HCT116 (cell line): ENCODE results near the gene SCN8A. TPM values are rescaled to one million over a fixed set of nuclear protein-coding genes. Genes with fewer than 3 reads are reported as not detected.
"Not testable (repeated sequence)": the region's sequence is repeated elsewhere in the genome, so short reads cannot be mapped to it uniquely, and the experiment has no call there.

ENCODE experiments used
- ATAC-seq: fragments of 200-7000 bp; cut with Tn5 transposase; 2 replicates; pipeline ENCODE4 v1.9.1; 2020; ENCODE audit warnings: mild to moderate bottlenecking, moderate library complexity
- BruUV-seq: library from RNA; stranded (reverse); fragments of 400-500 nt; replicated peaks from 2 replicates; lab custom pipeline; 2021; lab: Mats Ljungman, UMichigan
- CTCF ChIA-PET: fragments of 300-600 bp; sonication (Branson Sonifier 250); formaldehyde crosslinking; loops from one replicate; lab custom pipeline; 2021; ENCODE audit warnings: antibody characterized with exemption; lab: Charles Lee
- POLR2A ChIA-PET: fragments of 300-600, 350-600 bp; sonication (Branson Sonifier 250); formaldehyde crosslinking; loops from one replicate; lab custom pipeline; 2021; ENCODE audit warnings: antibody characterized with exemption; lab: Charles Lee
- RAD21 ChIA-PET, 2 experiments: fragments of 300-600 bp; sonication (Branson Sonifier 250); formaldehyde crosslinking; loops; one replicate each; lab custom pipeline; 2023; ENCODE audit warnings: low total read pairs in 2 of 2; ENCODE audit not compliant: uncharacterized antibody in 2 of 2, unreplicated experiment in 2 of 2, low non-redundant PET in 1 of 2; lab: Charles Lee
- DNase-seq: peaks from one replicate; pipeline ENCODE4 v3.0.0-alpha.2; 2010; ENCODE audit warnings: low read depth, low spot score
- H2AFZ ChIP-seq: fragments of 200-600 bp; shearing (Covaris generic), sonication (generic); 2 replicates; pipeline ENCODE4 v1.6.1; 2017; ENCODE audit warnings: low read depth, mixed run types, mixed read lengths, antibody characterized with exemption, low read length; ENCODE audit not compliant: poor library complexity, severe bottlenecking
- H3K27ac ChIP-seq: 2 replicates; pipeline ENCODE4 v1.5.1; 2012; ENCODE audit warnings: low read depth, low read length
- H3K27me3 ChIP-seq: fragments of 200-600 bp; sonication (generic); 2 replicates; pipeline ENCODE4 v1.6.1; 2016; ENCODE audit warnings: mixed run types, low read length, mixed read lengths; ENCODE audit not compliant: insufficient read depth
- H3K36me3 ChIP-seq, 2 experiments: fragments of 200-500 bp in 1 of 2; fragments of 200-600 bp in 1 of 2; sonication (Bioruptor generic) in 1 of 2; sonication (generic) in 1 of 2; 2 replicates each; pipeline versions ENCODE4 v1.5.1 to v1.6.1; 2014 to 2016; ENCODE audit warnings: low read length in 2 of 2, inconsistent platforms in 1 of 2, mixed read lengths in 1 of 2, mixed run types in 1 of 2; ENCODE audit not compliant: insufficient read depth in 2 of 2, control insufficient read depth in 1 of 2
- H3K4me1 ChIP-seq, 2 experiments: fragments of 200-600 bp in 1 of 2; sonication (generic) in 1 of 2; 2 replicates each; pipeline versions ENCODE4 v1.5.1 to v1.6.1; 2012 to 2017; ENCODE audit warnings: low read length in 2 of 2, inconsistent platforms in 1 of 2, mild to moderate bottlenecking in 1 of 2, mixed read lengths in 1 of 2, mixed run types in 1 of 2, moderate library complexity in 1 of 2; ENCODE audit not compliant: insufficient read depth in 2 of 2, control insufficient read depth in 1 of 2
- H3K4me2 ChIP-seq: fragments of 200-600 bp; sonication (generic); 2 replicates; pipeline ENCODE4 v1.6.1; 2017; ENCODE audit warnings: mixed run types, low read length, mixed read lengths
- H3K4me3 ChIP-seq, 2 experiments: fragments of 200-600 bp in 1 of 2; sonication (generic) in 1 of 2; replicated peaks in 1 of 2; 2 replicates each; pipeline ENCODE4 v1.5.1; 2011 to 2016; ENCODE audit warnings: low read length in 2 of 2, control low read depth in 1 of 2, low read depth in 1 of 2, mild to moderate bottlenecking in 1 of 2, mixed read lengths in 1 of 2, mixed run types in 1 of 2
- H3K79me2 ChIP-seq: fragments of 200-600 bp; sonication (generic); 2 replicates; pipeline ENCODE4 v1.6.1; 2017; ENCODE audit warnings: mild to moderate bottlenecking, mixed run types, low read length, moderate library complexity, mixed read lengths; ENCODE audit not compliant: insufficient read depth
- H3K9ac ChIP-seq: fragments of 200-600 bp; sonication (generic); 2 replicates; pipeline ENCODE4 v1.6.1; 2016; ENCODE audit warnings: low read length, mixed read lengths
- H3K9me2 ChIP-seq: fragments of 200-600 bp; sonication (generic), shearing (Covaris generic); 2 replicates; pipeline ENCODE4 v1.6.1; 2017; ENCODE audit warnings: mixed run types, mild to moderate bottlenecking, moderate library complexity; ENCODE audit not compliant: insufficient read depth
- H3K9me3 ChIP-seq, 2 experiments: fragments of 200-500 bp in 1 of 2; fragments of 200-600 bp in 1 of 2; sonication (Bioruptor generic) in 1 of 2; sonication (generic) in 1 of 2; 2 replicates each; pipeline ENCODE4 v1.6.1; 2014 to 2017; ENCODE audit warnings: low read length in 2 of 2, mixed read lengths in 2 of 2, inconsistent platforms in 1 of 2, low read depth in 1 of 2, mild to moderate bottlenecking in 1 of 2, mixed run types in 1 of 2, moderate library complexity in 1 of 2; ENCODE audit not compliant: control insufficient read depth in 1 of 2, insufficient read depth in 1 of 2
- H4K20me1 ChIP-seq: fragments of 200-600 bp; sonication (generic), shearing (Covaris generic); 2 replicates; pipeline ENCODE4 v1.6.1; 2017; ENCODE audit warnings: mixed run types, mild to moderate bottlenecking, moderate library complexity; ENCODE audit not compliant: insufficient read depth
- EZH2 ChIP-seq: fragments of 200-600 bp; sonication (generic); IDR thresholded peaks from 2 replicates; pipeline ENCODE4 v1.6.1; 2017; ENCODE audit warnings: antibody characterized with exemption, mixed run types
- EZH2phosphoT487 ChIP-seq: fragments of 200-600 bp; IDR thresholded peaks from 2 replicates; pipeline ENCODE4 v1.6.1; 2018; ENCODE audit warnings: antibody characterized with exemption, borderline replicate concordance
- FOSL1 ChIP-seq: IDR thresholded peaks from 2 replicates; pipeline ENCODE4 v1.6.1; 2012; ENCODE audit warnings: low read depth
- JUND ChIP-seq: IDR thresholded peaks from 2 replicates; pipeline ENCODE4 v1.6.1; 2012
- MAX ChIP-seq: IDR thresholded peaks from 2 replicates; pipeline ENCODE4 v1.6.1; 2012
- POLR2AphosphoS5 ChIP-seq: IDR thresholded peaks from 2 replicates; pipeline ENCODE4 v1.6.1; 2011; ENCODE audit warnings: mild to moderate bottlenecking, low read depth, low read length, moderate library complexity
- SIN3A ChIP-seq: IDR thresholded peaks from 2 replicates; pipeline ENCODE4 v1.6.1; 2012; ENCODE audit warnings: low read depth
- SP1 ChIP-seq: IDR thresholded peaks from 2 replicates; pipeline ENCODE4 v1.6.1; 2012; ENCODE audit warnings: low read depth
- SRF ChIP-seq: IDR thresholded peaks from 2 replicates; pipeline ENCODE4 v1.6.1; 2012; ENCODE audit warnings: low read depth
- ZBTB33 ChIP-seq: IDR thresholded peaks from 2 replicates; pipeline ENCODE4 v1.6.1; 2011; ENCODE audit warnings: mild to moderate bottlenecking, low read length, moderate library complexity; ENCODE audit not compliant: insufficient replicate concordance; ENCODE audit errors: extremely low read depth
- ZNF274 ChIP-seq: fragments of 200-500 bp; sonication (Bioruptor generic); IDR thresholded peaks from 2 replicates; pipeline ENCODE4 v1.6.1; 2014; ENCODE audit warnings: mild to moderate bottlenecking, low read depth, low read length, inconsistent platforms
- intact Hi-C: fragments of 100-400 bp; cut with micrococcal nuclease; formaldehyde crosslinking; loops from 2 replicates; pipeline ENCODE4 v1.10.0; 2022
- total RNA-seq: library from RNA; stranded (reverse); gene quantifications from one replicate; pipeline ENCODE4 v1.2.1, GENCODE V29; 2021; ENCODE audit not compliant: unreplicated experiment
- TF ChIP-seq, protein P1 (sequence below): IDR thresholded peaks from 2 replicates; pipeline ENCODE4 v1.6.1; 2012

Gene SCN8A
- total RNA-seq, 1 experiment from 2014 or later = 7.1 TPM

- 0 out of 4 replicates have a peak, but pooled peaks cover 0 to 3% of the 10 kb centered on the region in 2 experiments for H3K4me1 ChIP-seq
- no peak for ATAC-seq
- H2AFZ ChIP-seq = no peak overlapping the region
- no TSS peak for BruUV-seq
- H3K36me3 ChIP-seq = no peaks in the 10 kb centered on the region
- H3K9me2 ChIP-seq = no peaks in the 10 kb centered on the region
- intact Hi-C loops = no loop called here
- TF ChIP-seq POLR2AphosphoS5 (no peak), MAX (no peak), SP1 (no peak), EZH2 (no peak), EZH2phosphoT487 (no peak), SIN3A (no peak), SRF (no peak), JUND (no peak), ZNF274 (no peak), ZBTB33 (no peak), FOSL1 (no peak)
- TF ChIP-seq, protein P1, sequence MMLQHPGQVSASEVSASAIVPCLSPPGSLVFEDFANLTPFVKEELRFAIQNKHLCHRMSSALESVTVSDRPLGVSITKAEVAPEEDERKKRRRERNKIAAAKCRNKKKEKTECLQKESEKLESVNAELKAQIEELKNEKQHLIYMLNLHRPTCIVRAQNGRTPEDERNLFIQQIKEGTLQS = no peak
- TF ChIP-seq, all 23 proteins: peak for 0
- H3K4me3 ChIP-seq = no peak overlapping the region
- no peaks in the 10 kb centered on the region for H4K20me1 ChIP-seq
- H3K9me3 ChIP-seq = no peaks in the 10 kb centered on the region
- ChIA-PET CTCF (no interaction called here), RAD21 (no interaction called here), POLR2A (no interaction called here)
- DNase-seq = no peak
- 0 out of 2 replicates have a peak, but pooled peaks cover 4% of the 10 kb centered on the region for H3K79me2 ChIP-seq
- no peak overlapping the region for H3K9ac ChIP-seq
- H3K4me2 ChIP-seq = no peak overlapping the region
- no peaks in the 10 kb centered on the region for H3K27me3 ChIP-seq
- no peak overlapping the region for H3K27ac ChIP-seq
Observed at GRCh38 chr12:51601241-51601640, 10.2 kb downstream of the SCN8A start.

- H3K9me3 ChIP-seq, RAD21 ChIA-PET, ATAC-seq, H3K4me3 ChIP-seq, H3K27ac ChIP-seq, H3K4me2 ChIP-seq, POLR2A ChIA-PET, H3K4me1 ChIP-seq, H4K20me1 ChIP-seq, BruUV-seq, DNase-seq, CTCF ChIA-PET, H3K36me3 ChIP-seq, intact Hi-C loops, H3K79me2 ChIP-seq, H3K27me3 ChIP-seq, H3K9ac ChIP-seq, H2AFZ ChIP-seq, H3K9me2 ChIP-seq: not testable (repeated sequence)
Observed at GRCh38 chr12:51605896-51606295, 14.9 kb downstream of the SCN8A start.

- H3K9me2 ChIP-seq, H3K4me3 ChIP-seq, ATAC-seq, CTCF ChIA-PET, H4K20me1 ChIP-seq, POLR2A ChIA-PET, H3K36me3 ChIP-seq, H3K9me3 ChIP-seq, intact Hi-C loops, H3K4me1 ChIP-seq, H3K27ac ChIP-seq, H3K79me2 ChIP-seq, H3K9ac ChIP-seq, RAD21 ChIA-PET, H3K4me2 ChIP-seq, BruUV-seq, H3K27me3 ChIP-seq, DNase-seq, H2AFZ ChIP-seq: not testable (repeated sequence)
Observed at GRCh38 chr12:51607197-51607596, 16.2 kb downstream of the SCN8A start.
